GDM1 (cell line): ENCODE data around the gene TNFRSF1B.

Source experiments
- DNase-seq: peaks from one replicate; lab custom pipeline; 2025; lab: John Stamatoyannopoulos, UW

Gene TNFRSF1B

DNA sequence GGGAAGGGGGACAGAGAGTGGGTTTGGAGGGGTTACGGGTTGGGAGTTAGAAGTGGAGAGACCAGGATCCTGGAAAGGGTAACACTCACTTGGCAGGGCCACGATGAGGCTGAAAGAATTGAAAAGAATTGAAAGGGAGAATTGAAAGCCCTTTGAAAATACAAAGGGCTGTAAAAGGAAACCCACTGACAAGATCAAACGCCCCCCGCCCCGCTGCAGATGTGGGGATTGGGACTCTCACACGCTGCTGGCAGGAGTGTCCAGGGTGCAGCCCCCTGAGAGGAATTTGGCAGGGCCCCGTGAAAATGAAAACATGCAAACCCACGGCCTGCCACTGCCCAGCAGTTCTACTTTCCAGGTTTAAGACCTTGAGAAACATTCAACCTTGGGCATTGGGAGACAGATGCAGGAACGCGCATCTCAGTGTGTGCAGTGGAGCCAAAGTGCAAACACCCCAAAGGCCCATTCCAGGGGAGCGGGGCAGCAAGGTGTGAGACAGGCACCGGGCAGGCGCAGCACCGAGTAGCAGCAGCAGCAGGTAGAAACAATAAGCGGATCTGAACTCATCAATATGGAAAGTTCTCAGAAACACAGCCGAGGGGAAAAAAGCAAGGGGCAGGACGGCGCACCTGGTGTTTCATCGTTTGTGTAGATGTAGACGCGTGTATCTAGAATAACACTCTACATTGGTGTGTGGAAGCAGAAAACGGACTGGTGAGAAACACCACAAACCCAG lies 8.3 kb upstream of the TNFRSF1B start:
- DNase-seq = no peak

DNA sequence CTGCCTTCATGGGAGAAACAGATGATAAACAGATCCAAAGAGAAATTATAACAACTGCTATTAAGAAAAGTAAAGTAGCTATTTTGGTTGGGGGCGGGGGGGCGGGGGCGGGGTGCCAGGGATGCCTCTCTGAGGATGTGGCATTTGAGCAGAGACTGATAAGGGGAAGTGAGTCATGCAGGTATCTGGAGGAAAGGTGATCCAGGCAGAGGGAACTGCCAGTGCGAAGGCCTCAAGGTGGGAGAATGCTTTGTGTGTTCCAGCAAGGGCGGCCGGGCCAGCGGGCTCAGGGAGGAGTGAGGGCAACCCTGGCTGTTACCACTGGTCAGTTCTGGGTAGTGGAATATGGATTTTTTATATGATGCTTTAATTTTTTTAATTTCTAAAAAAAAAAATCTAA lies 7.0 kb upstream of the TNFRSF1B start:
- no peak for DNase-seq

DNA sequence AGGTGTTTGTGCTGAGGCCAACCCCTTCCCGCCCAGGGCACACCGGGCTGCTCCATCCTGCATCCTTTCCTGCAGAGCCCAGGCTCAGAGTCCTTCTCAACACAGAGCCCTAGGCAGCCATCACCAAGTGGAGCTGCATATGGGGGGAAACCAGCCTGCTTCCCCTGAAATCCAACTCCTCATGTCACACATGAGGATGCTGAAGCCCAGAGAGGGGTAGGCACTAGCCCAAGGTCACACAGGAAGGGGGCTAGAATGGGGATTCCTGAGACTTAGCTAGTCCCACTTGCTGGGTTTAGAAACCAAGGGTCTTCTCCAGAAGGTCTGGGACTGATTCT lies 5.5 kb upstream of the TNFRSF1B start:
- DNase-seq = no peak

DNA sequence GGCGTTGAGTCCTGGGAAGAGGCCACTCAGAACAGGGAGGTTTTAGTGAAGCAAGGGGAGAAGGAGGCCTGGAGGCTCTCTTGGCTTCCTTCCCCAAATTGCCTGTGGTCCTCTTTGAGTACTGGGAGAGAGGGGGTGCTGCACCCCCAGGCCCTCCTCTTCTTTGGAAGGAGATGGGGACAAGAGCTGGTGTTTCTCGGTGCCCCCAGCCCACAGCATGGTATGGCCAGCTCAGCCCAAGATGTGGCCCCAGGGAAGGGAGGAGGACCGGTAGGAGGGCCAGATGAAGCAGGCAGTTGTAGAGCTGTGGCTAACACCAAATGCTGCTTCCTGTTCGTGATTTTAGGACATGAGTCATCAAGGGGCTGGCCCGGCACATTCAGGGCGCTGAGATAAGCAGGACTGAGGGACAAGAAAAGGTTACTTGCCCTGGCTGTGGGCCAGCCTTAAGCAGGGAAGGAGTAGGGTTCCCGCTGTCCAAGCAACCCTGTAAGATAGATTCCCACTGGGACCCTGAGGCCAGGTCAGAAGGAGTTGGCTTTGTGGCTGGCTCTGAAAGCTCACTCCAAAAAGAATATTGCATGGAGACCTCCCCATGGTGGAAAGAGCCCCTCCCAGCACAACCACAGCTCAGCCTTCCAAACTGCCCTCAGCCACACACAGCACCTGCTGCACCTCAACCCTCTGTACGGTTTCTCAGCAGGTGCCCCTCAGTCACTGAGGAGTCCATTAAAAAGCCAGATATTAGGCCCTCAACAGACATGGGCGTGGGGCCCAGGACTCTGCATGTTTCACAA lies 4.9 kb upstream of the TNFRSF1B start:
- peak; percentile 85 for DNase-seq

DNA sequence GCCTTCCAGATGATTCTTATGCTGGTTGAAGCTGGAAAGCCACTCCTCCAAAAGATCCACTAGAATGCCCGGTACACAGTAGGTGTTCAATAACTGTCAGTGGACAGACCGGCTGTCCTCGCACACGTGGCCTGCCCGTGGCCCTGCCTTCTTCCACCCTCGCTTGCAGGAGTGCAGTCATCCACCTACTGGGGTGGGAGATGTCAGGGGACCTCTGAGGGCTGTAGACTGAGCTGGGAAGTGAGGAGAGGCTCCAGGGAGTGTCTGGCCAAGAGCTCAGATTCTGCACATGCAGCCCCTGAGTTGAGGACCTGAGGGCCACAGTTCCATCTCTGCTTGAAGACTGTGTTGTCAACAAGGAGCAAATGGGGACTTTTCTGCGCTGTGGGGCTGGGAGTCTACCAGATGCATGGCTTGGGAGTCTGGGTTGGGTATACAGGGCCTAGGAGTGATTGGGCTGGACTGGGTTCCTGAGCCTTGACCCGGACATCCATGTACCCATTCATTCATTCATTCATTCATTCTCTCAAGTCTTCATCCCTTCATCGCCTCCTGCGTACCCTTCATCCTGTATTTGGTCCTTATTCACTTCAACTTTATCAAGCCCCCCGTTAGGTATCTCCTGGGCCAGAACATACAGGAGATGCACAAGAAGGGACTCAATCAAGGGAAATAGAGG lies 4.2 kb upstream of the TNFRSF1B start:
- DNase-seq = no peak

DNA sequence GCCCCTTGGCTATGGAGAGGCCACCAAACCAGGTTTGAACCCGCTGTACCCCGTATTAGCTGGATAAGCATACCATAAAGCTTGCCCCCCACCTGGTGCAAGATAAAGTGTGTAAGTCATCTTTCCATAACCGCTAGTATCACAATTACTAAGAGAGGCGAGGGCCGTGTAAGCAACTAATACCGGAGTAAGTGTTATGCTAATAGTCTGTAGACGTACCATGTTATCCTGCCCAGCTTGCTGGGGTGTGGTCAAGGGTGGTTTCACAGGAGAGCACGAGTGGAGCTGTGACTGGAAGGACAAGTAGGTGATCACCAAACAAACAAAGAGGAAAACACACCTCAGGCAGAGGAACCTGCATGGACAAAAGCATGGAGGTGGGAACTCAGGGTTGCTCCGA lies 3.6 kb upstream of the TNFRSF1B start:
- no peak for DNase-seq

DNA sequence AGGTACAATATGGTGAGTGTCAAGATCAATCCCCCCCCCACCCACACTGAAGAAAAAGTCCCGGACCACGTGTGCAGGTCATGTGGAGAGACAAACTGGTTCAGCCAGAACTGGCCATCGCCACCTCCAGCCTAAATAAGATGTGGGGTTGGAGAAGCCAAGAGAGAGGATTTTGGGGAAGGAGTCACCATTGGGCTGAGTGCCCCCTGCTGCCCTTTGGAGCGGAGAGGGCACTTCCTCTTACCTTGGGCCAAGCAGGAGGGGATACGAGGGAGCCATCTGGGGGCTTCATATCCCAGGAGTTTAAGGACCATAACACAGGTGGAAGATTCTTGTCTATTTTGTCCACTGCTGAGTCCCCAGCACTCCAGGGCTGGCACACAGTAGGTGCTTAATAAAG lies 2.6 kb upstream of the TNFRSF1B start:
- DNase-seq = no peak

DNA sequence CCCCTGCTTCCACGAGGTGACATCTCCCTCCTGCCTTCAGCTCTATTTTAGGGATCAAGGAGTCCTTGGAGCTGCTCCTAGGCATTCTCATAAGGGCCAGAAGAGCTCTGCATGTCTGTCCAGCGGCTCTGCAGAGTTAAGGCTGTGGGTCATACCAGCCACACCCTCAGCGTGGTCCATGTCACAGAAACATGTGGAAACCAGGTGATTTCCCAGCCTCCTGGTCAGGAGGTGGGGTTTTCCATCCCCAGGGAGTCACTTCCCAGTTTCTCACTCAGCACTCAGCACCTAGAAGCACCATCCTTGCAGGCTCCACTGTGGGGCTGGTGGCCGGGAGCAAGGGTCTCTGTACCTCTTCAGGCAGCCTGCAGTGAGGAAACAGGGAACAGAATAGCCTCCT lies 1.4 kb upstream of the TNFRSF1B start:
- no peak for DNase-seq

DNA sequence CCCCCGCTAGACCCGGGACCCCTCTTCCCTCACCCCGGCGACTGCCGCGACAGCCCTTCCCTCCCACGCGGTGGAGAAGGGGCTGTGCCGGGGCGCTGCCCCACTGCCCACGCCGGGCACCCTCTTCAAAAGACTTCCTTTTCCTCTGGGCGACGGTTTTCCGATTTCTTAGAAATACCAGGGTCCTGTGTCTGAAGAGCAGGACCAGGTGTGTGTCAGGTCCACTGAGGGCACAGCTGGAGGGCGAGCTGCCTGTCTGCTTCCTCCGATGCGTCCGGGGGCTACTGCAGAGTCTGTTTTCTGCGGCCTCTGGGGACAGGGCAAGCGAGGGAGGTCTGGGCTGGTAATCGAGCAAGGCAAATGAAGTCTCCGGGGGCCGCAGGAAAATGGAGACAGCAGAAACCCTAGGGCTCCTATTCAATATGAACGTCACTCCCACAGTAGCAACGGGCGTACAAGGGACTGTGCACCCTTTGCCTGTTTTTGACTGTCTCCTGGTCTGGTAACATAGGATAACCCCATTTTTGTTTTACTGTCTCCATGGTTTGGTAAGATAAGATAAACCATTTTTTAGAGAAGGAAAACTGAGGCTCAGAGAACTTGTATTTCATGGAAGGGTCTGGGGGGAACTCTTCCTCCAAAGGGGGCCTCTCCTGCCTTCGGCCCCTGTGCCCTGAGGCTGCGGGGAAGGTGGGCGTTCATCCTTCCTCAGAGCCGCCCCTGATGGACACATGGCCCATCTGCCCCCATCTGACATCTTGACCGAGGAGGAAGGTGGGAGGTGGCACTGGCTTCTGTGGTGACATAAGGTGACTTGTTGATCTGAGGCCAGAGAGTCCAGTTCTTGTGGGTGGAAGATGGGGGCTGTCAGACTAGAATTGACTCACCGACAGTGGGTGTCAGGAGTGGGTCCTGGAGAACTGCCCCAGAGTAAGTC lies 970 bp downstream of the TNFRSF1B start:
- no peak for DNase-seq

DNA sequence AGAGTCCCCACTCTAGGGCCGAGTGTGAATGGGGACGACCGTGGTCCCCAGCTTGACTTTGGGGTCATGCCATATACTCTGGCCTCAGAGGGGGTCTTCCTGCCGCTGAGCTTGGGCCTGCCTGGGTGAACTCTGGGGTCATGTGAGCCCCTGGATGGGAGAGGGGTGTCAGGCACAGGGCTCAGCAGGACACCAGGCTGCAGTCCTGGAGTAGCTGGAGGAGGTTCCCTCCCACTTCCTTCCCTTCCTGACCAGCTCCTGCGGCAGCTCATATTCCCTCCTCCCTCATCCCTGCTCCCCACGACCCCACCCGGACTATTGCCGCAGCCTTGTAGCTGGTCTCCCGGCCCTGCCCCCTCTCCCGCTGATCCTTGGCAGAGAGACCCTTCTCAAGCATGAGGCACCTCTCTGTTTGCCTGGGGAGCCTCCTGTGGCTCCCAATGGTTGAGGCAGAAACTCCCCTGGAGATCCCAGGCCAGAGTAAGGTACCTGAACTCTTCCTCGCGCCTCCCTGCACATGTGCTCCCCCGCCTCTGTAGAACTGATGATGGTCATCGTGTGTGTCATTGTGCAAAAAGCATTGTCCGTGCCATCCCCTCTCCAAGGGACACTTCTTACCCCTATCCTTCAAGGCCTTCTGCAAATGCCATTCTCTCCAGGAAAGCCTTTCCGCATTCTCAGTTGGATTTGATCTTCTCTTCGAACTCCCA lies 1.8 kb downstream of the TNFRSF1B start:
- no peak for DNase-seq

DNA sequence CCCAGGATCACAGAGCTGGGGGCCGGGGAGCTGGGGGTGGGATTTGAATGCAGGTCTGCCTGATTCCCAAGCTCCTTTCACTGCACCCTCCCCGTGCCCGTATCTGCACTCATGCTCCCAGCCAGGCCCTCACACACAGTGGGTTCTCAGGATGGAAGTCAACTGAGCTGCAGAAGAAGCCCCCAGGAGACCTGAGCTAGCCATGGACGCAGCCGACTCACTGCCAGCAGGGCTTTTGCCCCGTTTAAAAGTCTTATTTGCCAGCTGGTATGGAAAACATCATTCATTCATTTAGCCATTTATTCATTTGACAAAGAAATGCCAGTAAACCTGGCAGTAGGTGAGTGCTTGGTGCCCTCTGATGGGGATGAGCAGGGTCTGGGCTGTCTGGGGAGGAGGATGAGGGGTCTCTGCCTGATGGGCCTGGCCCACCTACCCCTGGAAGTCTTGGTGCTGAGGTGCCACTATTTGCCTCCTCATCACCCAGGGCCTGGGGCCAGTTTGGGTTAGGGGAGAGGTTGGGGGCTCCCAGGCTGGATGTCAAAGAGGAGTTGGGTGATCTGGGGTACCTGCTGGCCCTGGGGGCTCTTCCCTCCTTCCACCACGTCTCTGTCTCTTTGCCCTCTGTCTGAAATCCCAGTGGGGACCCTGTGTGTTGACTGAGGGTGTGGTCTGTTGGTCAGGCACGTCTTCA lies 2.8 kb downstream of the TNFRSF1B start:
- no peak for DNase-seq

DNA sequence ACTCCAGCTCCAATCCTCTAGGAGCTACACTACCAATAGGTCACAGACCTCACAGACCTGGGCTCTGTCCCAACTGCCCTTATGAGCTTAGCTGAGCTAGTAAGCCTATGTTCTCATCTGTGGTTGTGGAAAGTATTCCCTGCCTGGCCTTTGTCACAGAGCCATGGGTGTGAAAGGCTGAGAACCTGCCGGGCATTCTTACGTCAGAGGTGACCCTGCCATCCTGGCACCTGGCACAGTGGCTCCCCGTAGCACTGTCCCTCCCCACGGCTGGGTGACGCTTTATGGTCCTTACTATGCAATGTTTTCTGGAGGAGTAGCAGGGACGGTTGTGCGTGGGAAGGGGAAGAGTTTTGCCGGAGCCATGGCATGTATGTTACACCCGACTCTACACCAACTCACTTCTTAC lies 3.5 kb downstream of the TNFRSF1B start:
- DNase-seq = no peak

DNA sequence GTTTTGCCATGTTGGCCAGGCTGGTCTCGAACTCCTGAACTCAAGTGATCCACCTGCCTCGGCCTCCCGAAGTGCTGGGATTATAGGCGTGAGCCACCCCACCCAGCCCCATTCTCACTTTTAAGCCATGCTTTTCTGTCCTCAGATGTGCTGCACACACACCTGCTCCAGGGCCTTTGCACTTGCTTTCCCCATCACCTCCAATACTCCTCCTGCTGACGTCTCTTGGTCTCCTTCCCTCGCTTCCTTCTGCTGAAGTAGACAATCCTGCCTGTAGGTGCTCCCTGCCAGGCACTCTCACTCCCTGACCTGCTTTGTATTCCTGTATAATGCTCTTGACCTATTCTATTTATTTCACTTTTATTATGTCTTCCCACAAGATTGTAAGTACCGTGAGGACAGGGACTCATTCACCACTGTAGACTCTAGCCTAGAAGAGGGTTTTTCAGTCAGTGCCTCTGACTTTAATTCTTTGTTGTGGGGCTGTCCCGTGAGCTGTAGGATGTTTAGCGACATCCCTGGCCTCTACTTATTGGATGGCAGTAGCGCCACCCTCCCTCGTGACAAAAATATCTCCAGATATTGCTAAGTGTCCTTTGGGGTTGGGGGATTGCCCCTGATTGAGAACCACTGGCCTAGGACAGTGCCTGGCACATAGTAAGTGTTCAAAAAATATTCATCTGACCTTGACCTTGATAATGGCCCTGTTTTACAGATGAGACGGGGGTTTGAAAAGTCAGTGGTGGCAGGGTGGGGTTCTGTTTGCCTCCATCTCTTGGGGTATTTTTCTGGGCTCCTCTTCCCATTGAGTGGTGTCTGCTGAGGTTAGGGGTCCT lies 4.6 kb downstream of the TNFRSF1B start:
- DNase-seq = no peak

DNA sequence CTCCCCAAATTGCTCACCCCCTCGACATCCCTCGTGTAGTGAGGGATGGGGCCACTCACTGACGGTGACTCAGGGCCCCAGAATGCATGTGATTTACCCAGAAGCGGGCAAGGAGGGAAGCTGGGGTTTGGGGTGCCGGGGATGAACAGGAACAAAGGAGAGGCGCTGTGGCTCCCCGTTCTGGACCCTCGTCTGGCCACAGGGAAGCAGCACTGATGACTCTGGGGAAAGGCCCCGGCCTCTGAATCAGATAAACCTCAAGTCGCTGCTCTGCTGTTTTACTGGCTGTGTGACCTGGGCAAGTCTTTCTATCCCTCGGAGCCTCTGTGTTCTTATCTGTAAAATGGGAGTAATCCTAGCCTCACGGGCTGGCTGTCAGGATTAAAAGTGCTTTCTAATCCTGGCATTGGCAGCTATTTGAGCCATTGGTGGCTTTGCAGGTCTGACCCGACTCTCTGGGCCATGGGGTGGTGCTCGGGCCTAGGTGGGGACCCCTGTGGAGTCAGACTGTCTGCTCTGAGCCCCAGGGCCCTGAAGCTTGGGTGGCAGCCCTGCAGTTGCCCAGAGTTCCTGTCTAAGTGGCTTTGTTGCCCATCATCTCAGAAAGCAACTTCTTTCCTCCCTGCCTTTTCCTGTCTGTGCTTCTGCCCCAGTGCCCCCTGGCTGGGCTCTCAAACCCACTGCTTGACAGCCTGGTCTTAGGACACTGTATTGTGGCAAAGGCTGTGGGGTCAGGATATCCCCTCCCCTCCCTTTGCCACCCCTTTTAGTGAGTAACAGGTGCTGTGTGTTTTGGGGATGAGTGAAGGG lies 5.5 kb downstream of the TNFRSF1B start:
- DNase-seq = no peak

DNA sequence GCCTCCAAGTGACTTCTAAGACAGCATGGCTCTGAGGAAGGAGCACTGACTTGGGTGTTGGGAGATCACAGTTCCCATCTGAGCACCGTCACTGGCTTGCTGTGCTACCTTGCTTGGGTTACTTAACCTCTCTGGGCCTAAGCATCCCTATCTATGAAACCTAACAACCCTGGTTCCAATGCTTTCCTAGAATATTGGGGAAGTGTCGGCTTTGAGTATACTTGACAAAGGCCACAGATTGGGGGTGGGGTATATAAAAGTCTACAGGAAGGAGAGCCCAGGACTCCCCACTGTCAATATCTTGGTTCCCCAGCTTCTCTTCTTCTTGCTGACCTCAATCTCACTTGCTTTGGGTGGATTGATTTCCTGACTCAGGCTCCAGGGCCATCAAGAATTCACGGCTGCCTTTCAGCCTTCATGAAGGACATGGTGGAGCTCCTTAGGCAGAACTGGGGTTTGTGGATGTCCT lies 6.3 kb downstream of the TNFRSF1B start:
- DNase-seq = no peak

DNA sequence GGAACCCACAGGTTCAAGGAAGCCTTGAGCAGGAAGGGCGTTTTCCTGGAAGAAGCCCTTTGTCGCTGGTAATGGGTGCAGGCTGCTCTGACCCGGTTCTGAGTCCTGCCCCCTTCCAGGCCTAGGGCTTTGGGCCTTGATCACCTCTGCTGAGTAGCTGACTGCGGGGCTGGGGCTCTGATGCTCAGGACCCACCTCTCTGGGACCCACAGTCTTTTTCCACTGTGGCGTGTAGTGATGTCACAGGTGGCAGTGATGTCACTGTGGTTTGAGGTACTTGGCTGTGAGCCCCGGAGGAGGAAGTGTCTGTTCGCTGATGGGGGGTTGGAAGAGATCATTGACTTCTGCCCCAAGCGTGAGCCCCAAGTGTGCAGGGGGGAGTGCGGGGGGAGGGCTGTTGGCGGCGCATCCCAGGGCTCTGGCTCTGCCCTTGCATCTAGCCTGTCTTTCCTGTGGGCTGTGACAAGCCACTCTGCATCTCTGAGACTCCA lies 6.9 kb downstream of the TNFRSF1B start:
- DNase-seq = peak; percentile 69

DNA sequence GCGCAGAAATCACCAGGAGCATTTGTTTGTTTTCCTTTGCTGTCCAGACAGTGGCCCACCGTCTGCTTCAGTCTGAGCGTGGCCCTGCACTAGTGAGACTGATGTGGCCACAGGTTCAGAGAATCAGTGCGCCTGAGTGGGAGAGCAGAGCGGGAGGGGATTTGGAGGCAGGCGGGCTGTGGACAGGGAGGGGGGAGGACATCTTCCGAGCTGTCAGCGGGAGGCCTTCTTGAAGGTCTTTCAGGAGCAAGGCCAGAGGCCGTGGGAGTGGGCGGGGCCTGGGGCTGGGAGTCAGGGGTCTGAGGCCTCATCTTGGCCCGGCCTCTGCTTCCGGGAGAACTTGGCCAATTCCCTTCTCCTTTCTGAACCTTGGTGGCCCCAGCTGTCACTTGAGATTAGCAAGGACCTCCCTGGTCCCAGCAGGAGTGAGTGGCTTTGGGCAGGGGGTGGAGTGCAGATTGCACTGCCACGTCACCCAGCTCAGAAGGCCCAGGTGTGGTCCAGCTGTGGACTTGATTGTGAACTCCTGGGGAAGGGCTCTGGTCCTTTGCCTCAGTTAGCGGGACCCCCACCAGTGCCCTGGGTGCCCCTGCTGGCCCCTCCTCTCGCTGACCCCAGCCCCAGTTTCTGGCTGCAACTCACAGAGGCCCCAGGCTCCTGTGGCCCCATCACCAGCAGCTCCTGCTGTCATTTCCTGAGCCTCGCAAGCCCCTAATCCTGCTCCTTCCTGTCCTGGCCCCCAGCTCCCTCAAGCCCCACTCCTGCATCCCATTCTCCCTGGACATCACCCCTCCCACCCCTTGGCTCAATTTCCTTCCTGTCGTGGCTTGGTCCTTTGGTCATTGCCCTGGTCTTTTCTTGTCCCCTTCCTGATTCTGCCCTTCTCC lies 8.4 kb downstream of the TNFRSF1B start:
- no peak for DNase-seq
